HG03196 (cell line): ENCODE data around the gene PAXX.

Source experiments
- ATAC-seq: cut with Tn5 transposase; IDR thresholded peaks from one replicate; pipeline ENCODE4 v1.9.1; 2021; ENCODE audit not compliant: unreplicated experiment

Gene PAXX

GRCh38 chr9:136952876-136953770 is 39.1 kb upstream of the PAXX start:
- no peak for ATAC-seq

GRCh38 chr9:136953771-136954269 is 38.4 kb upstream of the PAXX start:
- ATAC-seq = no peak

- no peak for ATAC-seq
Observed at GRCh38 chr9:136954270-136955083, 37.7 kb upstream of the PAXX start.

- no peak for ATAC-seq
Observed at GRCh38 chr9:136955202-136955942, 36.9 kb upstream of the PAXX start.

- ATAC-seq = no peak
Observed at GRCh38 chr9:136955943-136956335, 36.3 kb upstream of the PAXX start.

- ATAC-seq = no peak
Observed at GRCh38 chr9:136956604-136957003, 35.6 kb upstream of the PAXX start.

- ATAC-seq = no peak
Observed at GRCh38 chr9:136957461-136957860, 34.8 kb upstream of the PAXX start.

GRCh38 chr9:136957901-136958300 is 34.3 kb upstream of the PAXX start:
- ATAC-seq = no peak

- ATAC-seq = no peak
Observed at GRCh38 chr9:136958473-136958872, 33.7 kb upstream of the PAXX start.

- no peak for ATAC-seq
Observed at GRCh38 chr9:136958898-136959850, 33.0 kb upstream of the PAXX start.

- no peak for ATAC-seq
Observed at GRCh38 chr9:136960212-136960937, 31.8 kb upstream of the PAXX start.

- no peak for ATAC-seq
Observed at GRCh38 chr9:136960938-136961275, 31.3 kb upstream of the PAXX start.

GRCh38 chr9:136961279-136962065 is 30.8 kb upstream of the PAXX start:
- ATAC-seq = no peak

GRCh38 chr9:136962163-136962562 is 30.1 kb upstream of the PAXX start:
- ATAC-seq = no peak

GRCh38 chr9:136962701-136963248 is 29.4 kb upstream of the PAXX start:
- no peak for ATAC-seq

- ATAC-seq = no peak
Observed at GRCh38 chr9:136963341-136963740, 28.9 kb upstream of the PAXX start.

- no peak for ATAC-seq
Observed at GRCh38 chr9:136963751-136964150, 28.5 kb upstream of the PAXX start.

GRCh38 chr9:136964171-136964689 is 28.0 kb upstream of the PAXX start:
- no peak for ATAC-seq
